ENCODE measurements around the gene GGA2.

DNA sequence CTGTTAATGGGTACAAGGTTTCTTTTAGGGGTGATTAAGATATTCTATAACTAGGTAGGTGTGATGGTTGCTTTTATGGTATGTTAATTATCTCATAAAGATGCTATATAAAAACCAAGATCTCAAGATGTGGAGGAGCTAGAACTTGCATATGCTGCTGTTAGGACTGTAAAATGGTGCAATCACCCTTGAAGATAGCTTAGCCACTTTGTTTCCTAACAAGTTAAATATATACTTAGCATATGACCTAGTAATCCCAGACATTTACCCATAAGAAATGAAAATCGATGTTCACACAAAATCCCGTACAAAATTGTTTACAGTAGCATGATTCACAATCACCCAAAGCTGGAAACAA is 25.1 kb downstream of the GGA2 start:
- TF ChIP-seq EZH2 (IDR thresholded peaks at IDR 0.05; ENCODE audit: borderline replicate concordance, low read depth, low read length, poor library complexity, severe bottlenecking), result no peak
- TF ChIP-seq, protein P1, sequence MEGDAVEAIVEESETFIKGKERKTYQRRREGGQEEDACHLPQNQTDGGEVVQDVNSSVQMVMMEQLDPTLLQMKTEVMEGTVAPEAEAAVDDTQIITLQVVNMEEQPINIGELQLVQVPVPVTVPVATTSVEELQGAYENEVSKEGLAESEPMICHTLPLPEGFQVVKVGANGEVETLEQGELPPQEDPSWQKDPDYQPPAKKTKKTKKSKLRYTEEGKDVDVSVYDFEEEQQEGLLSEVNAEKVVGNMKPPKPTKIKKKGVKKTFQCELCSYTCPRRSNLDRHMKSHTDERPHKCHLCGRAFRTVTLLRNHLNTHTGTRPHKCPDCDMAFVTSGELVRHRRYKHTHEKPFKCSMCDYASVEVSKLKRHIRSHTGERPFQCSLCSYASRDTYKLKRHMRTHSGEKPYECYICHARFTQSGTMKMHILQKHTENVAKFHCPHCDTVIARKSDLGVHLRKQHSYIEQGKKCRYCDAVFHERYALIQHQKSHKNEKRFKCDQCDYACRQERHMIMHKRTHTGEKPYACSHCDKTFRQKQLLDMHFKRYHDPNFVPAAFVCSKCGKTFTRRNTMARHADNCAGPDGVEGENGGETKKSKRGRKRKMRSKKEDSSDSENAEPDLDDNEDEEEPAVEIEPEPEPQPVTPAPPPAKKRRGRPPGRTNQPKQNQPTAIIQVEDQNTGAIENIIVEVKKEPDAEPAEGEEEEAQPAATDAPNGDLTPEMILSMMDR (conservative IDR thresholded peaks at IDR 0.05; ENCODE audit: low read depth, low read length), result no peak

Measured in A673 (cell line).